H9 (cell line): ENCODE measurements around the gene TPPP. TPM values are rescaled to one million over a fixed set of nuclear protein-coding genes. Genes with fewer than 3 reads are reported as not detected.

Source experiments
- DNase-seq: peaks from one replicate; pipeline ENCODE4 v3.0.0-alpha.2; 2017
- H2AFZ ChIP-seq: one replicate; pipeline ENCODE4 v1.6.1; 2013; ENCODE audit warnings: mild to moderate bottlenecking, low read length, control low read depth, moderate library complexity
- H2AK5ac ChIP-seq: 2 replicates; pipeline ENCODE4 v1.6.1; 2013; ENCODE audit warnings: low read length, control low read depth, mixed read lengths; ENCODE audit not compliant: insufficient read length
- H2BK120ac ChIP-seq: one replicate; pipeline ENCODE4 v1.6.1; 2013; ENCODE audit warnings: low read depth, mild to moderate bottlenecking, low read length, control low read depth, inconsistent platforms; ENCODE audit not compliant: poor library complexity, severe bottlenecking
- H2BK12ac ChIP-seq: 2 replicates; pipeline ENCODE4 v1.6.1; 2013; ENCODE audit warnings: low read length, control low read depth, mixed read lengths, low read depth; ENCODE audit not compliant: insufficient read length
- H2BK15ac ChIP-seq: 2 replicates; pipeline ENCODE4 v1.6.1; 2013; ENCODE audit warnings: low read depth, low read length, control low read depth
- H2BK20ac ChIP-seq: one replicate; pipeline ENCODE4 v1.6.1; 2013; ENCODE audit warnings: low read depth, mild to moderate bottlenecking, low read length, control low read depth, inconsistent platforms; ENCODE audit not compliant: poor library complexity, severe bottlenecking
- H2BK5ac ChIP-seq: 2 replicates; pipeline ENCODE4 v1.6.1; 2013; ENCODE audit warnings: low read length, control low read depth, mixed read lengths; ENCODE audit not compliant: insufficient read length
- H3K14ac ChIP-seq: 2 replicates; pipeline ENCODE4 v1.6.1; 2013; ENCODE audit warnings: low read length, control low read depth; ENCODE audit not compliant: insufficient read depth
- H3K18ac ChIP-seq: 2 replicates; pipeline ENCODE4 v1.6.1; 2013; ENCODE audit warnings: low read depth, mild to moderate bottlenecking, mixed read lengths, low read length, control low read depth; ENCODE audit not compliant: insufficient read length
- H3K23ac ChIP-seq: 2 replicates; pipeline ENCODE4 v1.6.1; 2013; ENCODE audit warnings: low read length, control low read depth, mixed read lengths, low read depth; ENCODE audit not compliant: insufficient read length
- H3K23me2 ChIP-seq: 2 replicates; pipeline ENCODE4 v1.6.1; 2013; ENCODE audit warnings: low read depth, mild to moderate bottlenecking, mixed read lengths, low read length, control low read depth; ENCODE audit not compliant: insufficient read length, poor library complexity, severe bottlenecking
- H3K27ac ChIP-seq: 2 replicates; pipeline ENCODE4 v1.5.1; 2013; ENCODE audit warnings: low read length, control low read depth, mixed read lengths, low read depth; ENCODE audit not compliant: insufficient read length
- H3K27me3 ChIP-seq: 2 replicates; pipeline ENCODE4 v1.6.1; 2013; ENCODE audit warnings: low read length, control low read depth, inconsistent platforms; ENCODE audit not compliant: insufficient read depth
- H3K4ac ChIP-seq: 2 replicates; pipeline ENCODE4 v1.6.1; 2013; ENCODE audit warnings: low read depth, mild to moderate bottlenecking, control low read depth, inconsistent platforms, low read length, moderate library complexity
- H3K4me1 ChIP-seq: 2 replicates; pipeline ENCODE4 v1.6.1; 2013; ENCODE audit warnings: low read length, control low read depth, inconsistent platforms; ENCODE audit not compliant: insufficient read depth
- H3K4me2 ChIP-seq: 2 replicates; pipeline ENCODE4 v1.6.1; 2013; ENCODE audit warnings: low read length, control low read depth, mixed read lengths; ENCODE audit not compliant: insufficient read length, insufficient read depth
- H3K56ac ChIP-seq: 2 replicates; pipeline ENCODE4 v1.6.1; 2013; ENCODE audit warnings: low read depth, mild to moderate bottlenecking, mixed read lengths, low read length, control low read depth; ENCODE audit not compliant: insufficient read length
- H3K79me1 ChIP-seq: 2 replicates; pipeline ENCODE4 v1.6.1; 2013; ENCODE audit warnings: low read depth, mild to moderate bottlenecking, moderate library complexity, low read length, control low read depth, inconsistent platforms; ENCODE audit not compliant: insufficient read depth, poor library complexity, severe bottlenecking
- H3K79me2 ChIP-seq: 2 replicates; pipeline ENCODE4 v1.6.1; 2013; ENCODE audit warnings: low read length, control low read depth, inconsistent platforms; ENCODE audit not compliant: insufficient read depth
- H3K9ac ChIP-seq: 2 replicates; pipeline ENCODE4 v1.6.1; 2013; ENCODE audit warnings: low read length, control low read depth, mixed read lengths; ENCODE audit not compliant: insufficient read length; ENCODE audit errors: extremely low read depth
- H3K9me3 ChIP-seq: one replicate; pipeline ENCODE4 v1.6.1; 2013; ENCODE audit warnings: low read depth, low read length, inconsistent platforms; ENCODE audit not compliant: control insufficient read depth
- H3T11ph ChIP-seq: one replicate; pipeline ENCODE4 v1.6.1; 2013; ENCODE audit warnings: mild to moderate bottlenecking, low read length, control low read depth, inconsistent platforms
- H4K20me1 ChIP-seq: one replicate; pipeline ENCODE4 v1.6.1; 2013; ENCODE audit not compliant: control insufficient read depth, insufficient read length, insufficient read depth
- H4K5ac ChIP-seq: 2 replicates; pipeline ENCODE4 v1.6.1; 2013; ENCODE audit warnings: low read depth, mild to moderate bottlenecking, mixed read lengths, low read length, control low read depth; ENCODE audit not compliant: insufficient read length
- H4K8ac ChIP-seq: replicated peaks from 2 replicates; pipeline ENCODE4 v1.6.1; 2013; ENCODE audit warnings: low read length, control low read depth, mixed read lengths, low read depth; ENCODE audit not compliant: insufficient read length
- H4K91ac ChIP-seq: 2 replicates; pipeline ENCODE4 v1.6.1; 2013; ENCODE audit warnings: low read depth, mild to moderate bottlenecking, moderate library complexity, mixed read lengths, low read length, control low read depth; ENCODE audit not compliant: insufficient read length
- H3K27ac Mint-ChIP-seq, 3 experiments: 2 replicates in 2 of 3; 3 replicates in 1 of 3; pipeline ENCODE4 v1.8.0; 2020 to 2021; ENCODE audit warnings: mixed read lengths in 3 of 3, mild to moderate bottlenecking in 1 of 3, moderate library complexity in 1 of 3
- H3K27me3 Mint-ChIP-seq: 2 replicates; pipeline ENCODE4 v1.8.0; 2021; ENCODE audit warnings: low read depth, mild to moderate bottlenecking, moderate library complexity, mixed read lengths
- H3K36me3 Mint-ChIP-seq, 3 experiments: 2 replicates in 2 of 3; 3 replicates in 1 of 3; pipeline ENCODE4 v1.8.0; 2020 to 2021; ENCODE audit warnings: low read depth in 3 of 3, mixed read lengths in 3 of 3; ENCODE audit not compliant: insufficient read depth in 1 of 3
- H3K4me1 Mint-ChIP-seq, 2 experiments: 2 replicates each; pipeline ENCODE4 v1.8.0; 2020; ENCODE audit warnings: mixed read lengths in 2 of 2
- H3K4me3 Mint-ChIP-seq, 2 experiments: 2 replicates in 1 of 2; 3 replicates in 1 of 2; pipeline ENCODE4 v1.8.0; 2020 to 2021; ENCODE audit warnings: mild to moderate bottlenecking in 2 of 2, mixed read lengths in 2 of 2, moderate library complexity in 1 of 2
- H3K9me3 Mint-ChIP-seq, 2 experiments: 2 replicates in 1 of 2; 3 replicates in 1 of 2; pipeline ENCODE4 v1.8.0; 2020; ENCODE audit warnings: mild to moderate bottlenecking in 2 of 2, mixed read lengths in 2 of 2, moderate library complexity in 1 of 2
- WGBS: extraction: QIAGEN DNeasy Blood & Tissue Kit; methylation state at CpG from one replicate; pipeline ENCODE4 v1.1.7; 2013; ENCODE audit warnings: missing lambda C conversion rate, low lambda C conversion rate, mixed read lengths; ENCODE audit not compliant: insufficient read length; ENCODE audit errors: extremely low coverage; 5-methylcytosine and 5-hydroxymethylcytosine counted together
- total RNA-seq: library from RNA; stranded (reverse); gene quantifications from 2 replicates; pipeline ENCODE4 v1.2.1, GENCODE V29; 2021
- TF ChIP-seq, protein P1 (sequence below): fragments of 200-600 bp; sonication (generic); conservative IDR thresholded peaks from 3 replicates; pipeline ENCODE4 v1.8.0; 2021; ENCODE audit warnings: antibody characterized with exemption, mild to moderate bottlenecking

TPPP gene
- total RNA-seq, 1 experiment from 2014 or later: 0.44 TPM

DNA sequence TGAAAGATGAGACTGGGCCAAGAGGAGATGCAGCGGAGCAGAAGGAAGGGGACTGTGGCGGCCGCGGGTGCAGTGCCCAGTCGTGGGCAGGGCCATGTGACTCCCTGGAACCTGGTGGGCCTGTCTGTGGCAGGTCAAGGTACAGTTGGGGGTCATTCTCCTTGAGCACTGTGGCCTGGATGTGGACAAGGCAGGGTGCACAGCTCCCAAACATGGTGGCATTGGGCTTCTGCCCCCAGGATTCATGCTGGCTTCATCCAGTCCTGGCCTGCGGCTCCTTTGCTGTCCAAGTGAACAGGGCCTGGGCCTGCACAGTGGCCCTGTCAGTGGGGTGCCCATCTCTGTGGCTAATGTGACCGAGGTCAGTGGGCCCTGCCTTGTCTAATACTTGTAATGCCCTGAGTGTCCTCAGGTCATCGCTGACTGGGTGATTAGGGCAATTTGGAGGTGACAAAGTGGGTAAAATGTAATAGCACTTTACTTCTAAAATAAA lies 41.1 kb downstream of the TPPP start:
- Histone ChIP-seq H4K91ac (no peak overlapping the region), H3K4ac (no peak overlapping the region), H2BK5ac (no peak overlapping the region), H3K27me3 (no peaks in the 10 kb centered on the region), H2BK12ac (no peak overlapping the region), H3K9me3 (peaks cover 31% of the 10 kb centered on the region), H3K18ac (no peak overlapping the region), H3K79me1 (no peaks in the 10 kb centered on the region), H4K5ac (no peak overlapping the region), H3K4me1 (no peaks in the 10 kb centered on the region), H2BK20ac (no peak overlapping the region), H3K79me2 (no peaks in the 10 kb centered on the region), H2AK5ac (no peak overlapping the region), H3K23ac (no peak overlapping the region), H4K8ac (no peak overlapping the region), H3K56ac (no peak overlapping the region), H3T11ph (no peak overlapping the region), H3K23me2 (no peaks in the 10 kb centered on the region), H4K20me1 (no peaks in the 10 kb centered on the region), H2BK120ac (no peak overlapping the region), H3K9ac (no peak overlapping the region), H2AFZ (no peak overlapping the region), H3K4me2 (no peak overlapping the region), H3K14ac (no peak overlapping the region), H2BK15ac (no peak overlapping the region), H3K27ac (no peak overlapping the region)
- no peak for DNase-seq
- TF ChIP-seq, protein P1, sequence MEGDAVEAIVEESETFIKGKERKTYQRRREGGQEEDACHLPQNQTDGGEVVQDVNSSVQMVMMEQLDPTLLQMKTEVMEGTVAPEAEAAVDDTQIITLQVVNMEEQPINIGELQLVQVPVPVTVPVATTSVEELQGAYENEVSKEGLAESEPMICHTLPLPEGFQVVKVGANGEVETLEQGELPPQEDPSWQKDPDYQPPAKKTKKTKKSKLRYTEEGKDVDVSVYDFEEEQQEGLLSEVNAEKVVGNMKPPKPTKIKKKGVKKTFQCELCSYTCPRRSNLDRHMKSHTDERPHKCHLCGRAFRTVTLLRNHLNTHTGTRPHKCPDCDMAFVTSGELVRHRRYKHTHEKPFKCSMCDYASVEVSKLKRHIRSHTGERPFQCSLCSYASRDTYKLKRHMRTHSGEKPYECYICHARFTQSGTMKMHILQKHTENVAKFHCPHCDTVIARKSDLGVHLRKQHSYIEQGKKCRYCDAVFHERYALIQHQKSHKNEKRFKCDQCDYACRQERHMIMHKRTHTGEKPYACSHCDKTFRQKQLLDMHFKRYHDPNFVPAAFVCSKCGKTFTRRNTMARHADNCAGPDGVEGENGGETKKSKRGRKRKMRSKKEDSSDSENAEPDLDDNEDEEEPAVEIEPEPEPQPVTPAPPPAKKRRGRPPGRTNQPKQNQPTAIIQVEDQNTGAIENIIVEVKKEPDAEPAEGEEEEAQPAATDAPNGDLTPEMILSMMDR: no peak
- WGBS: no CpG with 5 or more reads among the region's 8 CpGs
- Mint-ChIP-seq H3K27ac (no peak overlapping the region), H3K27me3 (no peaks in the 10 kb centered on the region; the same call in 1 of the 2 replicates), H3K36me3 (peaks cover 28 to 43% (median 36%) of the 10 kb centered on the region in 3 experiments), H3K9me3 (peaks cover 2 to 9% of the 10 kb centered on the region in 2 experiments; a peak in 2 of 5 replicates), H3K4me1 (no peaks in the 10 kb centered on the region), H3K4me3 (no peak overlapping the region; a peak in 1 of 5 replicates)
